Measurements from ENCODE around the gene MRPS18C.

The MRPS18C gene

GRCh38 chr4:83440899-83441298 lies 15.0 kb upstream of the MRPS18C start (continued):
- no peak for TF ChIP-seq TSHZ2 (CRISPR knock-in tag; IDR thresholded peaks at IDR 0.05)
- no peak for TF ChIP-seq CSDC2 (CRISPR knock-in tag; IDR thresholded peaks at IDR 0.05)
- TF ChIP-seq TCF4 (CRISPR knock-in tag; IDR thresholded peaks at IDR 0.05; ENCODE audit: borderline replicate concordance): no peak
- no peak for TF ChIP-seq PPARA (CRISPR knock-in tag; IDR thresholded peaks at IDR 0.05; ENCODE audit: borderline replicate concordance)

GRCh38 chr4:83449009-83449408 lies 6.8 kb upstream of the MRPS18C start:
- no peak for ATAC-seq
- no peak for TF ChIP-seq CREB5 (CRISPR knock-in tag; IDR thresholded peaks at IDR 0.05; ENCODE audit: low read depth)
- TF ChIP-seq TCF4 (CRISPR knock-in tag; IDR thresholded peaks at IDR 0.05; ENCODE audit: borderline replicate concordance): no peak
- no peak for TF ChIP-seq ZFP3 (CRISPR knock-in tag; IDR thresholded peaks at IDR 0.05)
- no peak for TF ChIP-seq ZNF8 (CRISPR knock-in tag; IDR thresholded peaks at IDR 0.05)
- TF ChIP-seq SNAI2 (CRISPR knock-in tag; IDR thresholded peaks at IDR 0.05): no peak
- TF ChIP-seq CSDC2 (CRISPR knock-in tag; IDR thresholded peaks at IDR 0.05): no peak
- no peak for TF ChIP-seq RARB (CRISPR knock-in tag; IDR thresholded peaks at IDR 0.05)
- no peak for TF ChIP-seq CSRNP3 (CRISPR knock-in tag; IDR thresholded peaks at IDR 0.05)
- TF ChIP-seq TOX (CRISPR knock-in tag; IDR thresholded peaks at IDR 0.05; ENCODE audit: borderline replicate concordance): no peak
- no peak for TF ChIP-seq GLIS3 (CRISPR knock-in tag; IDR thresholded peaks at IDR 0.05)
- no peak for TF ChIP-seq ISL1 (CRISPR knock-in tag; IDR thresholded peaks at IDR 0.05)
- TF ChIP-seq ESRRG (CRISPR knock-in tag; IDR thresholded peaks at IDR 0.05): no peak
- no peak for TF ChIP-seq POU6F1 (CRISPR knock-in tag; IDR thresholded peaks at IDR 0.05; ENCODE audit: borderline replicate concordance, low read depth)
- no peak for TF ChIP-seq ZFP30 (CRISPR knock-in tag; IDR thresholded peaks at IDR 0.05)

GRCh38 chr4:83454686-83455085 lies 1.2 kb upstream of the MRPS18C start:
- no peak for TF ChIP-seq POU6F1 (CRISPR knock-in tag; IDR thresholded peaks at IDR 0.05; ENCODE audit: borderline replicate concordance, low read depth)
- TF ChIP-seq ZFP3 (CRISPR knock-in tag; IDR thresholded peaks at IDR 0.05): no peak
- TF ChIP-seq PPARA (CRISPR knock-in tag; IDR thresholded peaks at IDR 0.05; ENCODE audit: borderline replicate concordance): no peak
- peak; percentile 15 for ATAC-seq

GRCh38 chr4:83456184-83456501 lies 285 bp downstream of the MRPS18C start:
- no peak for ATAC-seq
- TF ChIP-seq BACH2 (CRISPR knock-in tag; IDR thresholded peaks at IDR 0.05; ENCODE audit: borderline replicate concordance) (no peak), TSHZ2 (CRISPR knock-in tag; IDR thresholded peaks at IDR 0.05) (no peak), ZNF8 (CRISPR knock-in tag; IDR thresholded peaks at IDR 0.05) (no peak), ARNTL (CRISPR knock-in tag; IDR thresholded peaks at IDR 0.05; ENCODE audit: borderline replicate concordance, low read depth) (no peak), ESRRG (CRISPR knock-in tag; IDR thresholded peaks at IDR 0.05) (no peak), ZC3H10 (CRISPR knock-in tag; IDR thresholded peaks at IDR 0.05) (no peak)
